GM12878 (cell line): ENCODE measurements around the gene FGL2. TPM values are rescaled to one million over a fixed set of nuclear protein-coding genes. Genes with fewer than 3 reads are reported as not detected.

Experiments
- ATAC-seq: fragments of 200-7000 bp; cut with Tn5 transposase; 3 replicates; pipeline ENCODE4 v1.9.1; 2020; ENCODE audit warnings: mild to moderate bottlenecking, moderate library complexity
- BruUV-seq: library from RNA; stranded (reverse); fragments of 400-500 nt; replicated peaks from 2 replicates; lab custom pipeline; 2021; lab: Mats Ljungman, UMichigan
- CTCF ChIA-PET: fragments of 300-600 bp; sonication (Branson Sonifier 250); formaldehyde crosslinking; extraction: SDS; loops from one replicate; lab custom pipeline; 2021; ENCODE audit warnings: inconsistent platforms; lab: Yijun Ruan, JAX
- POLR2A ChIA-PET: fragments of 350-600 bp; formaldehyde crosslinking; extraction: SDS; loops from one replicate; lab custom pipeline; 2021; ENCODE audit warnings: inconsistent platforms; lab: Charles Lee
- RAD21 ChIA-PET: fragments of 300-600 bp; sonication (Branson Sonifier 250); formaldehyde crosslinking; loops from one replicate; lab custom pipeline; 2023; ENCODE audit warnings: antibody characterized with exemption; ENCODE audit not compliant: unreplicated experiment; lab: Charles Lee
- SMC1A ChIA-PET: fragments of 300-600 bp; sonication (Branson Sonifier 250); formaldehyde crosslinking; loops from one replicate; lab custom pipeline; 2023; ENCODE audit not compliant: unreplicated experiment, uncharacterized antibody; lab: Charles Lee
- DNase-seq: peaks from one replicate; pipeline ENCODE4 v3.0.0-alpha.2; 2011; ENCODE audit warnings: low read depth, low spot score
- FAIRE-seq: peaks from 3 replicates; lab custom pipeline; 2011; peaks lifted over from hg19 to GRCh38; lab: Jason Lieb, UNC
- H2AFZ ChIP-seq: 2 replicates; pipeline ENCODE4 v1.6.0; 2011; ENCODE audit warnings: low read depth, low read length, control low read depth; ENCODE audit not compliant: control insufficient read depth
- H3K27ac ChIP-seq: 2 replicates; pipeline ENCODE4 v1.5.1; 2011; ENCODE audit warnings: control low read depth; ENCODE audit not compliant: control insufficient read depth, insufficient read depth
- H3K27me3 ChIP-seq, 2 experiments: replicated peaks in 1 of 2; 2 replicates each; pipeline versions ENCODE4 v1.6.0 to v1.6.1; 2011; ENCODE audit warnings: low read length in 1 of 2; ENCODE audit not compliant: control insufficient read depth in 2 of 2, insufficient read depth in 2 of 2
- H3K36me3 ChIP-seq, 2 experiments: 2 replicates each; pipeline ENCODE4 v1.5.1; 2011; ENCODE audit warnings: low read length in 1 of 2; ENCODE audit not compliant: control insufficient read depth in 2 of 2, insufficient read depth in 2 of 2
- H3K4me1 ChIP-seq: 2 replicates; pipeline ENCODE4 v1.6.1; 2011; ENCODE audit warnings: mild to moderate bottlenecking, low read length, moderate library complexity, mixed read lengths; ENCODE audit not compliant: control insufficient read depth, insufficient read depth
- H3K4me2 ChIP-seq: 2 replicates; pipeline ENCODE4 v1.6.0; 2011; ENCODE audit warnings: control low read depth; ENCODE audit not compliant: control insufficient read depth, insufficient read depth
- H3K4me3 ChIP-seq: fragments of 200-600 bp; sonication (generic); 2 replicates; pipeline ENCODE4 v1.5.1; 2016
- H3K79me2 ChIP-seq: 2 replicates; pipeline ENCODE4 v1.6.0; 2011; ENCODE audit warnings: low read length; ENCODE audit not compliant: control insufficient read depth, insufficient read depth
- H3K9ac ChIP-seq: 2 replicates; pipeline ENCODE4 v1.8.0; 2011; ENCODE audit warnings: low read length, control low read depth, mixed read lengths; ENCODE audit not compliant: control insufficient read depth, insufficient read depth
- H3K9me3 ChIP-seq: replicated peaks from 3 replicates; pipeline ENCODE4 v1.5.1; 2011; ENCODE audit warnings: mild to moderate bottlenecking, low read length; ENCODE audit not compliant: control insufficient read depth, insufficient read depth
- H4K20me1 ChIP-seq: 2 replicates; pipeline ENCODE4 v1.6.0; 2011; ENCODE audit not compliant: control insufficient read depth, insufficient read depth
- ASH2L ChIP-seq: fragments of 300-600, 200-600 bp; sonication (generic); IDR thresholded peaks from 2 replicates; pipeline ENCODE4 v1.6.1; 2017; ENCODE audit warnings: low read depth, mild to moderate bottlenecking, borderline replicate concordance
- CUX1 ChIP-seq: IDR thresholded peaks from 2 replicates; pipeline ENCODE4 v1.6.1; 2012; ENCODE audit warnings: improper control_type of control experiment, low read depth, low read length; ENCODE audit not compliant: insufficient replicate concordance
- EZH2 ChIP-seq: IDR thresholded peaks from 2 replicates; pipeline ENCODE4 v1.6.1; 2012; ENCODE audit warnings: low read depth, mild to moderate bottlenecking, control low read depth, inconsistent platforms, low read length, borderline replicate concordance; ENCODE audit not compliant: control insufficient read depth
- FOXM1 ChIP-seq: IDR thresholded peaks from 2 replicates; pipeline ENCODE4 v1.6.1; 2012; ENCODE audit warnings: low read depth, mild to moderate bottlenecking, inconsistent platforms, low read length, moderate library complexity
- GABPA ChIP-seq: IDR thresholded peaks from 2 replicates; pipeline ENCODE4 v1.6.1; 2014; ENCODE audit warnings: antibody characterized with exemption, low read depth, mild to moderate bottlenecking, inconsistent platforms
- NFIC ChIP-seq: IDR thresholded peaks from 2 replicates; pipeline ENCODE4 v1.6.1; 2012; ENCODE audit warnings: low read depth, mild to moderate bottlenecking, inconsistent platforms, low read length, moderate library complexity
- NFYB ChIP-seq: IDR thresholded peaks from 2 replicates; pipeline ENCODE4 v1.6.1; 2011; ENCODE audit warnings: low read depth, mild to moderate bottlenecking, low read length, improper control_type of control experiment, moderate library complexity; ENCODE audit not compliant: insufficient read depth
- POLR2AphosphoS2 ChIP-seq: IDR thresholded peaks from 2 replicates; pipeline ENCODE4 v1.6.1; 2011; ENCODE audit warnings: low read depth, mild to moderate bottlenecking, low read length, improper control_type of control experiment, moderate library complexity
- RAD21 ChIP-seq: IDR thresholded peaks from 2 replicates; pipeline ENCODE4 v1.6.1; 2011; ENCODE audit warnings: mild to moderate bottlenecking, low read depth, low read length, moderate library complexity; ENCODE audit not compliant: insufficient read depth
- RFX5 ChIP-seq: IDR thresholded peaks from 2 replicates; pipeline ENCODE4 v1.6.1; 2011; ENCODE audit warnings: low read depth, low read length, improper control_type of control experiment
- SMAD1 ChIP-seq: fragments of 450-650 bp; IDR thresholded peaks from 2 replicates; pipeline ENCODE4 v1.6.1; 2018; ENCODE audit warnings: mild to moderate bottlenecking, low read depth; ENCODE audit not compliant: partially characterized antibody
- ZNF274 ChIP-seq: IDR thresholded peaks from one replicate; pipeline ENCODE4 v1.8.0; 2011; ENCODE audit not compliant: insufficient read length, insufficient read depth
- WGBS: methylation state at CpG from one replicate; pipeline ENCODE4 v1.1.6; 2016; ENCODE audit warnings: low lambda C conversion rate; ENCODE audit not compliant: insufficient replicate concordance, insufficient coverage; ENCODE audit errors: missing lambda C conversion rate; 5-methylcytosine and 5-hydroxymethylcytosine counted together
- in situ Hi-C: fragments of 300-500 bp; cut with MboI; formaldehyde crosslinking; loops from 9 replicates; pipeline ENCODE4 v1.14.3; 2018; ENCODE audit warnings: mixed read lengths
- intact Hi-C: fragments of 100-400 bp; cut with micrococcal nuclease; formaldehyde crosslinking; loops from one replicate; pipeline ENCODE4 v1.14.2; 2022; ENCODE audit not compliant: unreplicated experiment
- polyA plus RNA-seq, 11 experiments: library from polyadenylated mRNA; depleted of rRNA in 4 of 11; unstranded in 6 of 11; stranded (reverse) in 5 of 11; fragments of >200 nt; fragmentation: Nextera tagmentation in 4 of 11; fragmentation: Illumina TruSeq in 1 of 11; extraction: Ambion mirVana in 4 of 11; extraction: Trizol in 1 of 11; gene quantifications; 1 replicate in 1 of 11; 2 replicates in 10 of 11; pipeline versions ENCODE4 v1.2.1 to v1.2.3, GENCODE V29; 2011 to 2016; ENCODE audit warnings: inconsistent platforms in 2 of 11, missing spikeins in 2 of 11, low read depth in 1 of 11
- total RNA-seq, 4 experiments: library from RNA; depleted of rRNA in 3 of 4; stranded (reverse); fragments of >200 nt in 3 of 4; fragmentation: Illumina TruSeq in 1 of 4; extraction: Trizol in 1 of 4; gene quantifications; 2 replicates each; pipeline versions ENCODE4 v1.2.1 to v1.2.3, GENCODE V29; 2013 to 2021
- TF ChIP-seq, protein P1 (sequence below): fragments of 450-650 bp; formaldehyde crosslinking; IDR thresholded peaks from 2 replicates; pipeline ENCODE4 v1.4.0; 2020; ENCODE audit warnings: mild to moderate bottlenecking, moderate library complexity

Gene FGL2
- total and polyA plus RNA-seq, 10 of the 15 experiments (the other 5 are each of a cell fraction or from before 2014, with no cell fraction given), result 0.04 to 3.2 (median 1.5) TPM

GRCh38 chr7:77245015-77245755 is 45.6 kb upstream of the FGL2 start:
- no peaks in the 10 kb centered on the region for H4K20me1 ChIP-seq
- in situ Hi-C loops, result loop anchor here (5.0 kb wide), 2 partner anchors 87 to 118 kb away; no protein-coding TSS in a partner anchor
- CTCF ChIA-PET, result interaction anchor here (1.0 to 7.1 kb wide), 8 partner anchors 10 to 132 kb away, joined by 3 to 88 read pairs (median 24); partner anchors contain the start of genes CCDC146 and FGL2
- H3K4me3 ChIP-seq, result no peak overlapping the region
- no peaks in the 10 kb centered on the region for H3K4me1 ChIP-seq
- POLR2A ChIA-PET, result interaction anchor here (0.6 kb wide), 1 partner anchor 553 kb away, joined by 3 read pairs; the partner anchor contains the start of genes PHTF2 and TMEM60
- 83% methylated on average over 7 of the region's 7 CpGs for WGBS
- FAIRE-seq (peak; percentile 78), DNase-seq (no peak), ATAC-seq (no peak)
- H3K27me3 ChIP-seq, result no peaks in the 10 kb centered on the region
- RAD21 ChIA-PET, result interaction anchor here (0.7 to 6.3 kb wide), 7 partner anchors 8 to 132 kb away, joined by 3 to 87 read pairs (median 26); partner anchors contain the start of genes CCDC146 and FGL2
- H2AFZ ChIP-seq, result no peak overlapping the region
- intact Hi-C loops, result no loop called here
- no peak overlapping the region for H3K9ac ChIP-seq
- no peak overlapping the region for H3K4me2 ChIP-seq
- SMC1A ChIA-PET, result interaction anchor here (0.7 to 6.5 kb wide), 11 partner anchors 7 to 123 kb away, joined by 3 to 124 read pairs (median 15); partner anchors contain the start of genes CCDC146 and FGL2
- BruUV-seq, result no TSS peak
- H3K79me2 ChIP-seq, result no peaks in the 10 kb centered on the region
- no peak for TF ChIP-seq RFX5
- TF ChIP-seq CUX1, result no peak
- TF ChIP-seq RAD21, result no peak
- no peak for TF ChIP-seq EZH2
- TF ChIP-seq ASH2L, result no peak
- no peak for TF ChIP-seq POLR2AphosphoS2
- TF ChIP-seq SMAD1, result no peak
- TF ChIP-seq GABPA, result no peak
- no peak for TF ChIP-seq NFIC
- TF ChIP-seq FOXM1, result no peak
- no peak for TF ChIP-seq NFYB
- TF ChIP-seq, protein P1, sequence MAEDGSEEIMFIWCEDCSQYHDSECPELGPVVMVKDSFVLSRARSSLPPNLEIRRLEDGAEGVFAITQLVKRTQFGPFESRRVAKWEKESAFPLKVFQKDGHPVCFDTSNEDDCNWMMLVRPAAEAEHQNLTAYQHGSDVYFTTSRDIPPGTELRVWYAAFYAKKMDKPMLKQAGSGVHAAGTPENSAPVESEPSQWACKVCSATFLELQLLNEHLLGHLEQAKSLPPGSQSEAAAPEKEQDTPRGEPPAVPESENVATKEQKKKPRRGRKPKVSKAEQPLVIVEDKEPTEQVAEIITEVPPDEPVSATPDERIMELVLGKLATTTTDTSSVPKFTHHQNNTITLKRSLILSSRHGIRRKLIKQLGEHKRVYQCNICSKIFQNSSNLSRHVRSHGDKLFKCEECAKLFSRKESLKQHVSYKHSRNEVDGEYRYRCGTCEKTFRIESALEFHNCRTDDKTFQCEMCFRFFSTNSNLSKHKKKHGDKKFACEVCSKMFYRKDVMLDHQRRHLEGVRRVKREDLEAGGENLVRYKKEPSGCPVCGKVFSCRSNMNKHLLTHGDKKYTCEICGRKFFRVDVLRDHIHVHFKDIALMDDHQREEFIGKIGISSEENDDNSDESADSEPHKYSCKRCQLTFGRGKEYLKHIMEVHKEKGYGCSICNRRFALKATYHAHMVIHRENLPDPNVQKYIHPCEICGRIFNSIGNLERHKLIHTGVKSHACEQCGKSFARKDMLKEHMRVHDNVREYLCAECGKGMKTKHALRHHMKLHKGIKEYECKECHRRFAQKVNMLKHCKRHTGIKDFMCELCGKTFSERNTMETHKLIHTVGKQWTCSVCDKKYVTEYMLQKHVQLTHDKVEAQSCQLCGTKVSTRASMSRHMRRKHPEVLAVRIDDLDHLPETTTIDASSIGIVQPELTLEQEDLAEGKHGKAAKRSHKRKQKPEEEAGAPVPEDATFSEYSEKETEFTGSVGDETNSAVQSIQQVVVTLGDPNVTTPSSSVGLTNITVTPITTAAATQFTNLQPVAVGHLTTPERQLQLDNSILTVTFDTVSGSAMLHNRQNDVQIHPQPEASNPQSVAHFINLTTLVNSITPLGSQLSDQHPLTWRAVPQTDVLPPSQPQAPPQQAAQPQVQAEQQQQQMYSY (CRISPR knock-in tag), result no peak
- TF ChIP-seq ZNF274, result no peak
- no peaks in the 10 kb centered on the region for H3K36me3 ChIP-seq
- no peaks in the 10 kb centered on the region for H3K9me3 ChIP-seq
- no peak overlapping the region for H3K27ac ChIP-seq
